K562 (cell line): ENCODE results near the gene KAT5. TPM values are rescaled to one million over a fixed set of nuclear protein-coding genes. Genes with fewer than 3 reads are reported as not detected.

Experiments
- CBX2 ChIP-seq: fragments of 200-600 bp; sonication (generic); IDR thresholded peaks from one replicate; pipeline ENCODE4 v1.6.1; 2012; ENCODE audit warnings: mild to moderate bottlenecking, low read length, inconsistent platforms; ENCODE audit not compliant: insufficient read depth, poor library complexity, severe bottlenecking
- CBX5 ChIP-seq: IDR thresholded peaks from 2 replicates; pipeline ENCODE4 v1.6.1; 2014; ENCODE audit warnings: low read depth, borderline replicate concordance
- FOXO4 ChIP-seq: fragments of 450-650 bp; formaldehyde crosslinking; IDR thresholded peaks from 2 replicates; pipeline ENCODE4 v1.4.0; 2020; ENCODE audit warnings: mild to moderate bottlenecking, moderate library complexity
- HIVEP1 ChIP-seq: fragments of 250-450 bp; sonication (Bioruptor Pico); IDR thresholded peaks from 2 replicates; pipeline ENCODE4 v1.4.0; 2020; ENCODE audit warnings: mild to moderate bottlenecking
- HSF4 ChIP-seq: fragments of 250-450 bp; sonication (Bioruptor Pico); IDR thresholded peaks from 2 replicates; pipeline ENCODE4 v2.1.2; 2022; ENCODE audit warnings: mild to moderate bottlenecking, moderate library complexity, borderline replicate concordance
- MIER1 ChIP-seq: fragments of 450-650 bp; IDR thresholded peaks from 2 replicates; pipeline ENCODE4 v1.6.1; 2016; ENCODE audit warnings: antibody characterized with exemption, mild to moderate bottlenecking, low read depth
- MYBL2 ChIP-seq, 2 experiments: fragments of 450-650 bp in 1 of 2; sonication (generic) in 1 of 2; formaldehyde crosslinking in 1 of 2; IDR thresholded peaks; 2 replicates each; pipeline versions ENCODE4 v1.6.1 to v1.8.1; 2017 to 2022; ENCODE audit warnings: borderline replicate concordance in 1 of 2, inconsistent platforms in 1 of 2, low read depth in 1 of 2, mild to moderate bottlenecking in 1 of 2, missing genetic modification reagents in 1 of 2, moderate library complexity in 1 of 2
- RAD21 ChIP-seq, 2 experiments: fragments of 250-450 bp in 1 of 2; fragments of 450-650 bp in 1 of 2; sonication (Bioruptor Pico) in 1 of 2; formaldehyde crosslinking in 1 of 2; IDR thresholded peaks in 1 of 2; conservative IDR thresholded peaks in 1 of 2; 2 replicates each; pipeline versions ENCODE4 v1.4.0 to v1.8.0; 2020 to 2022; ENCODE audit warnings: mild to moderate bottlenecking in 2 of 2, moderate library complexity in 1 of 2
- STAT5A ChIP-seq: IDR thresholded peaks from 2 replicates; pipeline ENCODE4 v1.6.1; 2012; ENCODE audit warnings: low read length, inconsistent platforms, borderline replicate concordance
- STAT5B ChIP-seq: fragments of 250-450 bp; sonication (Bioruptor Pico); IDR thresholded peaks from 2 replicates; pipeline ENCODE4 v1.8.0; 2021; ENCODE audit warnings: mild to moderate bottlenecking, inconsistent platforms
- TSHZ1 ChIP-seq: fragments of 250-450 bp; sonication (Bioruptor Pico); IDR thresholded peaks from 2 replicates; pipeline ENCODE4 v1.4.0; 2020; ENCODE audit warnings: mild to moderate bottlenecking, moderate library complexity
- ZBTB43 ChIP-seq: sonication (generic); formaldehyde crosslinking; IDR thresholded peaks from 2 replicates; pipeline ENCODE4 v1.8.0; 2023; ENCODE audit warnings: mild to moderate bottlenecking, missing genetic modification reagents
- ZBTB8A ChIP-seq: fragments of 450-650 bp; IDR thresholded peaks from 2 replicates; pipeline ENCODE4 v1.6.1; 2018; ENCODE audit warnings: mild to moderate bottlenecking, moderate library complexity; ENCODE audit not compliant: partially characterized antibody
- ZC3H4 ChIP-seq: sonication (generic); formaldehyde crosslinking; IDR thresholded peaks from 2 replicates; pipeline ENCODE4 v1.9.0; 2021; ENCODE audit warnings: missing genetic modification reagents, borderline replicate concordance
- ZNF592 ChIP-seq: fragments of 450-650 bp; IDR thresholded peaks from 2 replicates; pipeline ENCODE4 v1.6.1; 2017; ENCODE audit warnings: antibody characterized with exemption, mild to moderate bottlenecking
- polyA plus RNA-seq, 8 experiments: library from polyadenylated mRNA; depleted of rRNA in 4 of 8; stranded (reverse) in 5 of 8; unstranded in 3 of 8; fragments of >200 nt; fragmentation: Nextera tagmentation in 2 of 8; fragmentation: Illumina TruSeq in 1 of 8; extraction: Ambion mirVana in 2 of 8; extraction: Trizol in 1 of 8; gene quantifications; 2 replicates each; pipeline versions ENCODE4 v1.2.1 to v1.2.3, GENCODE V29; 2011 to 2014; ENCODE audit warnings: inconsistent platforms in 1 of 8, missing spikeins in 1 of 8
- total RNA-seq, 7 experiments: library from RNA; depleted of rRNA in 6 of 7; stranded (reverse); fragments of >200 nt in 6 of 7; fragmentation: Illumina TruSeq in 2 of 7; extraction: Trizol in 2 of 7; gene quantifications; 2 replicates each; pipeline versions ENCODE4 v1.2.1 to v1.2.3, GENCODE V29; 2011 to 2021; ENCODE audit warnings: low replicate concordance in 1 of 7

The KAT5 gene
- total and polyA plus RNA-seq, 9 of the 15 experiments (the other 6 are each of a cell fraction or from before 2014, with no cell fraction given) = 3.6 to 76.8 (median 52.7) TPM

GRCh38 chr11:65711785-65712632 lies at the start of gene KAT5 (continued):
- TF ChIP-seq MYBL2 (IDR thresholded peaks at IDR 0.05; ENCODE audit: low read depth) (peak; percentile 65), MYBL2 (CRISPR knock-in tag; IDR thresholded peaks at IDR 0.05; ENCODE audit: borderline replicate concordance) (no peak), ZC3H4 (CRISPR knock-in tag) (no peak), CBX2 (no peak), FOXO4 (CRISPR knock-in tag) (0 out of 2 replicates have a peak, but pooled peaks have one; percentile 31), MIER1 (no peak), HIVEP1 (peak; percentile 84), ZBTB43 (CRISPR knock-in tag) (peak; percentile 78; the same call in 1 of the 2 replicates), STAT5A (no peak; the same call in 1 of the 2 replicates), HSF4 (peak; percentile 33; the same call in 1 of the 2 replicates), ZNF592 (peak; percentile 72; the same call in 1 of the 2 replicates), TSHZ1 (CRISPR knock-in tag) (no peak), RAD21 (CRISPR knock-in tag; conservative IDR thresholded peaks at IDR 0.05 in 1 of 2, IDR thresholded peaks at IDR 0.05 in 1 of 2) (peak; percentile 96 to 97), CBX5 (no peak), ZBTB8A (no peak), STAT5B (CRISPR knock-in tag) (no peak)
